Osteocyte (in vitro differentiated cells): ENCODE data around the gene MAP3K9. TPM values are rescaled to one million over a fixed set of nuclear protein-coding genes. Genes with fewer than 3 reads are reported as not detected.

Source experiments
- DNase-seq: peaks from one replicate; pipeline ENCODE4 v3.0.0; 2021; ENCODE audit warnings: mixed read lengths; ENCODE audit not compliant: unreplicated experiment; ENCODE audit errors: extremely low spot score
- H3K27ac Mint-ChIP-seq: one replicate; pipeline ENCODE4 v1.8.0; 2021; ENCODE audit warnings: mild to moderate bottlenecking, mixed read lengths; ENCODE audit not compliant: unreplicated experiment
- H3K27me3 Mint-ChIP-seq: one replicate; pipeline ENCODE4 v1.8.0; 2021; ENCODE audit warnings: mixed read lengths; ENCODE audit not compliant: unreplicated experiment
- H3K36me3 Mint-ChIP-seq: one replicate; pipeline ENCODE4 v1.8.0; 2021; ENCODE audit warnings: mixed read lengths; ENCODE audit not compliant: unreplicated experiment
- H3K4me1 Mint-ChIP-seq: one replicate; pipeline ENCODE4 v1.8.0; 2021; ENCODE audit warnings: mixed read lengths; ENCODE audit not compliant: unreplicated experiment
- H3K4me3 Mint-ChIP-seq: one replicate; pipeline ENCODE4 v1.8.0; 2021; ENCODE audit warnings: mild to moderate bottlenecking, moderate library complexity, mixed read lengths; ENCODE audit not compliant: unreplicated experiment
- H3K9me3 Mint-ChIP-seq: one replicate; pipeline ENCODE4 v1.8.0; 2021; ENCODE audit warnings: mixed read lengths; ENCODE audit not compliant: unreplicated experiment
- CTCF ChIP-seq: fragments of 200-600 bp; sonication (generic); IDR thresholded peaks from 2 replicates; pipeline ENCODE4 v1.5.0; 2021; ENCODE audit warnings: antibody characterized with exemption, mild to moderate bottlenecking, moderate library complexity
- total RNA-seq: library from RNA; stranded (reverse); gene quantifications from 2 replicates; pipeline ENCODE4 v1.2.1, GENCODE V29; 2021

MAP3K9 gene
- total RNA-seq, 1 donor from 2014 or later, result 1.3 TPM

DNA sequence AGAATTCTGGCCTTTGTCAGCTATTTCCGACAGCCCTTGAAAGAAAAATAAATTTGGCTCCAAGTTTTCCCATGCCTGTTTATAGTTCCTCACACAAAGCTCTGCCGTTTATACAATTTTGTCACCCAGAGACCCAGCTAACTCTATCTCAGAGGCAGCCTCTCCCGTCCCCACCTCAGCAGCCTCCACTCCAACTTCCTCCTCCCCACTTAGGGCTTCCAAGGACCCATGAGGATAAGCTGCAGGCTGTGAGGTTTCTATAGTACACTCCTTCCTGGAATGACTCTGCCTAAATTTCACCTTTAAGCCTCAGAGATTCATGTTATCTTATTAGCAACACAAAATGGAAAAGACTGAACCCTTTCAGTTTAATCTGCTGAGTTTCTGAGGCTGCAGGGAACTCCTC lies 95.8 kb downstream of the MAP3K9 start:
- no peak for DNase-seq
- TF ChIP-seq CTCF, result no peak
- Mint-ChIP-seq H3K9me3 (no peaks in the 10 kb centered on the region), H3K27ac (no peak overlapping the region), H3K4me3 (no peak overlapping the region), H3K4me1 (peaks cover 6% of the 10 kb centered on the region), H3K27me3 (peaks cover 17% of the 10 kb centered on the region), H3K36me3 (no peaks in the 10 kb centered on the region)

DNA sequence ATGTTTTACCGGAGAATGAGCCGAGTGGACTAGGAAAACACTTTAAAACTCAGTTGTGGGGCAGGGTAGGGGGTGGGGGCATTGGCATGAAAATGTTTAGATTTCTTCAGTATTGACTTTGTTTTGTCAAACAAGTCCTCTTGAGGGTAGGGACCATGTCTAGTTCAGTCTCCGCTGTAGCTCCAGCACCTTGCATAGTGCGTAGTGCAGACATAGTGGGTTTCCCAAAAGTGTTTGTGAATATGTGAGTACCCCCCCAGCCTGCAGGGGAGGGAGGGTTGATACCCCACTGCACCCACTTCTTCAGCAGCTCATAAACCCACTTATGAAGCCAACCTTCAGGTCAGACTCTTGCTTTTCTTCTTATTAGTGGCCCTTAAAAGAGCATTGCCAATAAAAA lies 96.2 kb downstream of the MAP3K9 start:
- peaks cover 6% of the 10 kb centered on the region for H3K4me1 Mint-ChIP-seq
- DNase-seq, result no peak
- H3K27ac Mint-ChIP-seq, result no peak overlapping the region
- H3K27me3 Mint-ChIP-seq, result peaks cover 19% of the 10 kb centered on the region
- no peak for TF ChIP-seq CTCF
- no peaks in the 10 kb centered on the region for H3K9me3 Mint-ChIP-seq
- H3K36me3 Mint-ChIP-seq, result no peaks in the 10 kb centered on the region
- H3K4me3 Mint-ChIP-seq, result no peak overlapping the region

DNA sequence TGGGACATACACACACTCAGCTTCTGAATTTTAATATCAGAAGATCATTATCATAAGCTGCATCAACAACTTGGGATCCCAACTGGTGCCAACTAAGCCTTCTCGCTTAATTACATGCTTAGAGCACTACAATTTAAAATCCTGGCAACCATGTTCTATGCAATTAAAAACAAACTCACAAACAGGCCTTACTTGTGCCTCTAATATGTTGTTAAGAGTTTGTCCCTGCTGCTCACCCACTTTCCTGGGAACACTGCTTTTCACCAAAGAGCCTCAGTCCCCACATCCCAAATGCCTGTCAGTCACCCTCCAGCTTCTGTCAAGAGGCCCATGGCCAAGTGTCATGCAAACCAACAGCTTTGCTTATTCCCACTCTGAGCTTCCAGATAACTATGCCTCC lies 97.9 kb downstream of the MAP3K9 start:
- no peak for TF ChIP-seq CTCF
- Mint-ChIP-seq H3K36me3 (no peaks in the 10 kb centered on the region), H3K4me1 (peaks cover 10% of the 10 kb centered on the region), H3K27me3 (peaks cover 11% of the 10 kb centered on the region), H3K4me3 (no peak overlapping the region), H3K27ac (no peak overlapping the region), H3K9me3 (no peaks in the 10 kb centered on the region)
- DNase-seq, result no peak

GRCh38 chr14:70709726-70710382 lies 99.5 kb downstream of the MAP3K9 start:
- peaks cover 15% of the 10 kb centered on the region for H3K4me1 Mint-ChIP-seq
- H3K9me3 Mint-ChIP-seq, result no peaks in the 10 kb centered on the region
- no peak overlapping the region for H3K27ac Mint-ChIP-seq
- TF ChIP-seq CTCF, result no peak
- H3K36me3 Mint-ChIP-seq, result no peaks in the 10 kb centered on the region
- H3K27me3 Mint-ChIP-seq, result peaks cover 9% of the 10 kb centered on the region
- no peak overlapping the region for H3K4me3 Mint-ChIP-seq
- no peak for DNase-seq

DNA sequence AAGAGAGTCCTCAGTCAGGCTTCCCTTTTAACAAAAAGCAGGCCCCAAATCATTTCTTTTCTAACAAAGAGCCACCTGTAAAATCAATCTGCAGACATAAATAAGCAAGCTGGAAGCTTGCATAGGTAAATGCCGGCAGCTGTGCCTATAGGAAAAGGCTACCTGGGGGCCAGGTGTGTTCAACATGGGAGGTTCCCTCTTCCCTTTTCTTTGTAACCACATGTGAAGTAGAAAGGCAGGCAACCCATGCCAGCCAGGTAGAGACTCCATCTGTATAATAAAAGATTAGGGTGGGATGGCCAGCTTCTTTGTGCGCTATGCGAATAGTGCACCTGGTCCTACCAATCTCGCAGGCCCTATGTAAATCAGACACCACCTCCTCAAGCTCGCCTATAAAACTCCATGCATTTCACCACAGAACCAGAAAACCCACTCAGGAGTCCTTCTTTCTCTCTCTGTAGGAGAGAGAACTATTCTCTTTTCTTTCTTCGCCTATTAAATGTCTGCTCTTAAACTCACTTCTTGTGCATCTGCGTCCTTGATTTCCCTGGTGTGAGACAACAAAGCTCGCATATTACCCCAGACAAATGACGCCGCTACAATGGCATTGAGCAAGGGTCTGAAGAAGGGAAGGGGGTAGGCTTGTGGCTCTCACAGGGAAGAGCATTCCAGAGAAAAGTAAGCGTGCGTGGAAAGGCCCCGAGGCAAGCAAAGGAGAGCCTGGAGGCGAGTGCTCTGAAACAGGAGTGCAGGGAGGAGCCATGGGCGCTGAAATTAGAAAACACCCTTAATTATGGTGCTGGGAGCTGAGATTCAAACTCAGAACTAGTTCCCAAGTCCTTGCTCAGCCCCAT lies 100.4 kb downstream of the MAP3K9 start:
- Mint-ChIP-seq H3K27me3 (peaks cover 11% of the 10 kb centered on the region), H3K36me3 (no peaks in the 10 kb centered on the region), H3K4me1 (peaks cover 14% of the 10 kb centered on the region), H3K9me3 (no peaks in the 10 kb centered on the region), H3K27ac (no peak overlapping the region), H3K4me3 (no peak overlapping the region)
- DNase-seq, result no peak
- TF ChIP-seq CTCF, result no peak
